Peyer's patch (tissue), 4 donors: ENCODE results near the gene TBL1X.

ENCODE experiments used
- POLR2A ChIP-seq, 2 donors: fragments of 450-650 bp; IDR thresholded peaks; one replicate each; pipeline ENCODE4 v1.5.1; 2017; ENCODE audit warnings: antibody characterized with exemption in 2 of 2, mild to moderate bottlenecking in 2 of 2, moderate library complexity in 2 of 2
- TF ChIP-seq, protein P1 (sequence below), 6 experiments: fragments of 450-650 bp in 4 of 6; fragments of 200-600 bp in 2 of 6; sonication (generic) in 1 of 6; IDR thresholded peaks; one replicate each; pipeline ENCODE4 v1.5.1; 2017 to 2019; ENCODE audit warnings: antibody characterized with exemption in 6 of 6, mild to moderate bottlenecking in 3 of 6, moderate library complexity in 1 of 6

DNA sequence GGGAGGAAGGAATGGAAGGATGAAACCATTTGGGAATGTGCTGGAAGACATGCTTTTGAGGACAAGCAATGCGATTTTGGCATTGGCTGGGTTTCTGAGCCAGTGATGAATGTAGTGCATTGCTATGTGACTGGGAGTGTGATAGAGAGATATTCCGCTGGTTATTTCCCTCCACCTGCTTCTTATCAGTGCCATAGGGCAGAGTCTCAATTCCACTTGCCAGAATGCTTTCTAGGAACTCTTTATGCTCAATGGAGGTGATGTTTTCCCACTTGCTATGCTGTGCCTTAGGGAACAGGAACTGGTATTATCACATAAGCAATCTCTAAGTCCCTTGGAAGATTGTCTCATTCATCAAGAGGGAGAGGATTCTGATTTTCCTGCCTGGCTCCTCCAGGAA lies 28.0 kb downstream of the TBL1X start:
- TF ChIP-seq, protein P1, sequence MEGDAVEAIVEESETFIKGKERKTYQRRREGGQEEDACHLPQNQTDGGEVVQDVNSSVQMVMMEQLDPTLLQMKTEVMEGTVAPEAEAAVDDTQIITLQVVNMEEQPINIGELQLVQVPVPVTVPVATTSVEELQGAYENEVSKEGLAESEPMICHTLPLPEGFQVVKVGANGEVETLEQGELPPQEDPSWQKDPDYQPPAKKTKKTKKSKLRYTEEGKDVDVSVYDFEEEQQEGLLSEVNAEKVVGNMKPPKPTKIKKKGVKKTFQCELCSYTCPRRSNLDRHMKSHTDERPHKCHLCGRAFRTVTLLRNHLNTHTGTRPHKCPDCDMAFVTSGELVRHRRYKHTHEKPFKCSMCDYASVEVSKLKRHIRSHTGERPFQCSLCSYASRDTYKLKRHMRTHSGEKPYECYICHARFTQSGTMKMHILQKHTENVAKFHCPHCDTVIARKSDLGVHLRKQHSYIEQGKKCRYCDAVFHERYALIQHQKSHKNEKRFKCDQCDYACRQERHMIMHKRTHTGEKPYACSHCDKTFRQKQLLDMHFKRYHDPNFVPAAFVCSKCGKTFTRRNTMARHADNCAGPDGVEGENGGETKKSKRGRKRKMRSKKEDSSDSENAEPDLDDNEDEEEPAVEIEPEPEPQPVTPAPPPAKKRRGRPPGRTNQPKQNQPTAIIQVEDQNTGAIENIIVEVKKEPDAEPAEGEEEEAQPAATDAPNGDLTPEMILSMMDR (IDR thresholded peaks at IDR 0.05): no peak
- no peak for TF ChIP-seq POLR2A (IDR thresholded peaks at IDR 0.05)
